GM12872 (cell line): ENCODE data around the gene ADO.

Experiments
- CTCF ChIP-seq: IDR thresholded peaks from 3 replicates; pipeline ENCODE4 v1.5.1; 2011; ENCODE audit warnings: low read depth, mild to moderate bottlenecking, low read length, moderate library complexity; ENCODE audit not compliant: insufficient read depth

The ADO gene

DNA sequence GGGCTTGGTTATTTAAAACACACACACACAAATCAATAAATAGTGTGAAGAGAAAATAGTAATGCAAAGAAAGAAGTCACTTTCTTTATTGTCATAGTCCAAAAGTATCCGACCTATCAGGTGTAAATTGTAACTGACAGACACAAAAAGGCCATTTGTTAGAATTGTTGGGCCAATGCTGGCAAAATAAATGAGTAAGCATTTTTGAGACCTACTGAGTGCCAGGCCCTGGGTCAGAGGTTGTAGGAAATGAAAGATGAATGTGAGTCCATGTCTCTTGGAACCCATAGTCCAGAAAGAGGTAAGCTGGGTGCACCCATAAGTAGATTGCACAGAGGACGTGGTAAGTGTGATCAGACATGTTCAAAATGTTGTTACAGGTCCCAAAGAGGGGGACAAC is 25.1 kb downstream of the ADO start:
- no peak for TF ChIP-seq CTCF

GRCh38 chr10:62830679-62831078 is 26.2 kb downstream of the ADO start:
- TF ChIP-seq CTCF, result no peak

GRCh38 chr10:62831346-62831745 is 26.8 kb downstream of the ADO start:
- no peak for TF ChIP-seq CTCF

DNA sequence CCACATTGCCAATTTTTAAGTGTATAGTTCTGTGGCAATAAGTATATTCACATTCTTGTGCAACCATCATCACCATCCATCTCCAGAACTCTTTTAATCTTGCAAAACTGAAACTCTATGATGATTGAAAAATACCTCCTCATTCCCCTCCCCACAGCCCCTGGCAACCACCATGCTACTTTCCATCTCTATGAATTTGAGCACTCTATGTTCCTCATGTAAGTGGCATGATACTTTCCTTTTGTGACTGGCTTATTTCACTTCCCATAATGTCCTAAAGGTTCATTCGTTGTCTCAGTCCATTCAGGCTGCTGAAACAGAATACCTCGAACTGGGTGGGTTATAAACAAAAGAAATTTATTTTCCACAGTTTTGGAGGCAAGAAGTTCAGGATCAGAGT is 35.1 kb downstream of the ADO start:
- no peak for TF ChIP-seq CTCF

DNA sequence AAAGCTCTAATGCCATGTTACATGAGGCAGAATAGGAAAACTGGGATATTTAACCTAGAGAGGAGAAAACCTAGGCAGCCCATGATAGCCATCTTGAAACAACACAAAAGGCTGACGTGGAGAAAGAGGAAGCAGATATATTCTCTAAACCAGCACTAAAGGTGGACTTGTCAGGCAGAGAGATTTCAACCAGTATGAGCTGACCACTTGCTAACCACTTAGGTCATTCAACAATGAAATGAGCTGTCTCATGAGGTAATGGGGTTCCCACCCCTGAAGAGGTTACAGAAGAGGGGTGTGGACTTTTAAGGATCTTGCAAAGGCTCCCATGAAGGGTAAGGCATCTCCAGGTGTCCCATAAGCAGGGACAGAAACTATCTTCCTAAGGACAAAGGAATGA is 38.5 kb downstream of the ADO start:
- TF ChIP-seq CTCF, result no peak

GRCh38 chr10:62843600-62843999 is 39.1 kb downstream of the ADO start:
- TF ChIP-seq CTCF, result no peak

DNA sequence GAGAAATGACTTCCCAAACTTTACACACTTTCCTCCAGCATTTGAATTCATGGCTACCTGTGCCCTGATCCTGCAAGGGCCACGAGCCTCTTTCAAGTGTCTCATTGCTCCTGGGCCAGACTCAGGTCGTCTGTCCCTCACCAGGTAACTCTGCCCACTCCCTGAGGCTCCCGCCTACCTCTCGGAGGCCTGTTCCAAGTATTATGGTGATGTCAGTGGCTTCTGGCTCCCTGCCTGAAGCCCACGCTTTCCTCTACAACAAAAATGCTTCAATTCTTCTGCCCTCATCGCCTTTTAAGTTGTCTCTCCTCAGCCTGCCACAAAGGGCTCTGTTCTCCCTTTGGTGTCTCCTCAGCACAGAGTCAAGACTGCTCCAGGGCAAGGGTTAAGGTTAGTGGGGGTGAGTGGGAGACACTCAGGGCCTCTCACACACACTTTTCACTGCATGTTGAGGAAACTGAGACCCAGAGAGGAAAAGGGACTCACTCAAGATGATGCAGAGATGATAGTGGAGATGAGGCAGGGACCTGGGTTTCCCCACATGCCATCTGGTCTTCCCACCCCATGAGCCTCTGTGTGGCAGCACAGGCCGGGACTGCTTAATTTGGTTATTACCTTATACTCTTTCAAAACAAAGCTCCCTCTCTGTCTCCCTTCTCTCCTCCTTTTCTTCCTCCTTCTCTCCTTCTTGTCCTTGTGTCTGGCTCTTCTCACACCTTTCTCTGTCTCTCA is 39.9 kb downstream of the ADO start:
- TF ChIP-seq CTCF, result no peak
